ENCODE results near the gene CRTAC1. TPM values are rescaled to one million over a fixed set of nuclear protein-coding genes. Genes with fewer than 3 reads are reported as not detected.

Gene CRTAC1
- total and polyA plus RNA-seq, 2 donors (not counting 3 experiments of a cell fraction or from before 2014, with no cell fraction given): 1.4 to 3.0 TPM

GRCh38 chr10:97852277-97852676 lies 178.1 kb downstream of the CRTAC1 start:
- Histone ChIP-seq H4K20me1 (replicated peaks; ENCODE audit: control insufficient read depth, extremely low read depth, insufficient read depth, low read length) (no peaks in the 10 kb centered on the region), H3K9me1 (replicated peaks; ENCODE audit: control insufficient read depth, extremely low read depth, insufficient read depth, low read length) (no peaks in the 10 kb centered on the region), H3K9me3 (replicated peaks; ENCODE audit: control insufficient read depth, insufficient read depth, low read length) (no peaks in the 10 kb centered on the region), H3K4me3 (replicated peaks in 1 of 3; ENCODE audit: insufficient read depth in 1 of 3, low read depth in 1 of 3, low read length in 3 of 3) (no peak overlapping the region), H3K27me3 (ENCODE audit: control insufficient read depth in 2 of 2, insufficient read depth in 2 of 2, low read length in 2 of 2) (peaks cover 7 to 17% of the 10 kb centered on the region in 2 experiments), H3K4me1 (ENCODE audit: control insufficient read depth, extremely low read depth, insufficient read depth, low read length) (peaks cover 2% of the 10 kb centered on the region), H3K4me2 (ENCODE audit: insufficient read depth, low read length) (no peak overlapping the region), H3K36me3 (ENCODE audit: control insufficient read depth in 2 of 2, extremely low read depth in 1 of 2, insufficient read depth in 2 of 2, low read length in 2 of 2) (no peaks in the 10 kb centered on the region), H2AFZ (ENCODE audit: low read depth, low read length) (no peak overlapping the region), H3K79me2 (ENCODE audit: control insufficient read depth, insufficient read depth, low read length) (no peaks in the 10 kb centered on the region), H3K27ac (ENCODE audit: insufficient read depth, low read depth, low read length) (no peak overlapping the region), H3K9ac (replicated peaks; ENCODE audit: extremely low read depth, insufficient read depth, low read length) (no peak overlapping the region)
- intact Hi-C loops (cut with micrococcal nuclease): no loop called here
- FAIRE-seq (no peak), DNase-seq (ENCODE audit: low read depth, low spot score) (no peak)
- dilution Hi-C loops (cut with MboI; ENCODE audit: extremely low pct_ligation_motif_present, low sequenced_read_pairs): no loop called here
- BruUV-seq (replicated peaks): no TSS peak
- ChIA-PET CTCF (no interaction called here), POLR2A (no interaction called here)
- TF ChIP-seq GATA2 (IDR thresholded peaks at IDR 0.05; ENCODE audit: insufficient read depth, insufficient read length, low read depth, low read length) (no peak), EZH2 (IDR thresholded peaks at IDR 0.05; ENCODE audit: borderline replicate concordance, low read depth, low read length, severe bottlenecking) (no peak), JUN (IDR thresholded peaks at IDR 0.05; ENCODE audit: borderline replicate concordance, insufficient read depth, insufficient read length, low read depth) (no peak), POLR2A (IDR thresholded peaks at IDR 0.05; ENCODE audit: low read depth, low read length) (no peak), FOS (IDR thresholded peaks at IDR 0.05; ENCODE audit: borderline replicate concordance, insufficient read depth, low read length) (no peak), MYC (IDR thresholded peaks at IDR 0.05; ENCODE audit: low read depth, low read length) (no peak), POLR2AphosphoS5 (IDR thresholded peaks at IDR 0.05; ENCODE audit: insufficient read depth, low read depth, low read length) (no peak)
- TF ChIP-seq, protein P1, sequence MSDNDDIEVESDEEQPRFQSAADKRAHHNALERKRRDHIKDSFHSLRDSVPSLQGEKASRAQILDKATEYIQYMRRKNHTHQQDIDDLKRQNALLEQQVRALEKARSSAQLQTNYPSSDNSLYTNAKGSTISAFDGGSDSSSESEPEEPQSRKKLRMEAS (IDR thresholded peaks at IDR 0.05; ENCODE audit: insufficient read depth, insufficient read length): no peak
- TF ChIP-seq, protein P2, sequence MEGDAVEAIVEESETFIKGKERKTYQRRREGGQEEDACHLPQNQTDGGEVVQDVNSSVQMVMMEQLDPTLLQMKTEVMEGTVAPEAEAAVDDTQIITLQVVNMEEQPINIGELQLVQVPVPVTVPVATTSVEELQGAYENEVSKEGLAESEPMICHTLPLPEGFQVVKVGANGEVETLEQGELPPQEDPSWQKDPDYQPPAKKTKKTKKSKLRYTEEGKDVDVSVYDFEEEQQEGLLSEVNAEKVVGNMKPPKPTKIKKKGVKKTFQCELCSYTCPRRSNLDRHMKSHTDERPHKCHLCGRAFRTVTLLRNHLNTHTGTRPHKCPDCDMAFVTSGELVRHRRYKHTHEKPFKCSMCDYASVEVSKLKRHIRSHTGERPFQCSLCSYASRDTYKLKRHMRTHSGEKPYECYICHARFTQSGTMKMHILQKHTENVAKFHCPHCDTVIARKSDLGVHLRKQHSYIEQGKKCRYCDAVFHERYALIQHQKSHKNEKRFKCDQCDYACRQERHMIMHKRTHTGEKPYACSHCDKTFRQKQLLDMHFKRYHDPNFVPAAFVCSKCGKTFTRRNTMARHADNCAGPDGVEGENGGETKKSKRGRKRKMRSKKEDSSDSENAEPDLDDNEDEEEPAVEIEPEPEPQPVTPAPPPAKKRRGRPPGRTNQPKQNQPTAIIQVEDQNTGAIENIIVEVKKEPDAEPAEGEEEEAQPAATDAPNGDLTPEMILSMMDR (IDR thresholded peaks at IDR 0.05; ENCODE audit: extremely low read depth in 1 of 2, insufficient read depth in 1 of 2, low read depth in 1 of 2, low read length in 2 of 2): no peak
